T-helper 9 cell (primary cell): ENCODE measurements around the gene ACAT2.
"Not testable (repeated sequence)": the region's sequence is repeated elsewhere in the genome, so short reads cannot be mapped to it uniquely, and the experiment has no call there.

Experiments used
- DNase-seq: peaks from one replicate; pipeline ENCODE4 v3.0.0-alpha.2; 2020

The ACAT2 gene

GRCh38 chr6:159777240-159777904 lies 15.5 kb downstream of the ACAT2 start:
- DNase-seq, result no peak

GRCh38 chr6:159778131-159778530 lies 16.3 kb downstream of the ACAT2 start:
- no peak for DNase-seq

GRCh38 chr6:159778542-159779103 lies 16.8 kb downstream of the ACAT2 start:
- DNase-seq, result no peak

- peak; percentile 5 for DNase-seq
Observed at GRCh38 chr6:159788276-159788675, 26.4 kb downstream of the ACAT2 start.

- DNase-seq, result peak; percentile 14
Observed at GRCh38 chr6:159788753-159789376, 27.0 kb downstream of the ACAT2 start.

GRCh38 chr6:159789377-159790148 lies 27.7 kb downstream of the ACAT2 start, which contains the start of gene TCP1:
TSS of gene TCP1 (minus strand) at chr6:159789602. CDS start at chr6:159789468, 134 bp downstream.
- DNase-seq, result peak; percentile 97

GRCh38 chr6:159790149-159790955 lies 28.5 kb downstream of the ACAT2 start, which contains the start of gene MRPL18:
TSS of gene MRPL18 (plus strand) at chr6:159790467. CDS start at chr6:159790588, 121 bp downstream.
- DNase-seq, result peak; percentile 78

GRCh38 chr6:159790956-159791598 lies 29.2 kb downstream of the ACAT2 start:
- DNase-seq, result peak; percentile 10

GRCh38 chr6:159794976-159795375 lies 33.1 kb downstream of the ACAT2 start:
- not testable (repeated sequence) for DNase-seq

- no peak for DNase-seq
Observed at GRCh38 chr6:159797554-159797953, 35.7 kb downstream of the ACAT2 start.

- DNase-seq, result no peak
Observed at GRCh38 chr6:159800141-159800865, 38.5 kb downstream of the ACAT2 start, which contains the start of gene PNLDC1. TSS of gene PNLDC1 (plus strand) at chr6:159800276. CDS start at chr6:159800308, 32 bp downstream.

- DNase-seq, result no peak
Observed at GRCh38 chr6:159801935-159802334, 40.1 kb downstream of the ACAT2 start.

GRCh38 chr6:159804504-159804903 lies 42.7 kb downstream of the ACAT2 start:
- DNase-seq, result no peak

- no peak for DNase-seq
Observed at GRCh38 chr6:159805440-159806020, 43.7 kb downstream of the ACAT2 start.

GRCh38 chr6:159806021-159806458 lies 44.2 kb downstream of the ACAT2 start:
- DNase-seq, result no peak

- no peak for DNase-seq
Observed at GRCh38 chr6:159807150-159807858, 45.5 kb downstream of the ACAT2 start.

- DNase-seq, result no peak
Observed at GRCh38 chr6:159808647-159809046, 46.8 kb downstream of the ACAT2 start.

GRCh38 chr6:159809149-159809548 lies 47.3 kb downstream of the ACAT2 start:
- DNase-seq, result no peak

GRCh38 chr6:159813781-159814180 lies 51.9 kb downstream of the ACAT2 start:
- DNase-seq, result no peak

GRCh38 chr6:159815410-159815809 lies 53.6 kb downstream of the ACAT2 start:
- DNase-seq, result no peak
